Activated CD8-positive, alpha-beta T cell treated with anti-CD3 and anti-CD28 coated beads for 36 hours (primary cell): Measurements from ENCODE around the gene UMAD1. TPM values are rescaled to one million over a fixed set of nuclear protein-coding genes. Genes with fewer than 3 reads are reported as not detected.
A peak's percentile ranks its signal among the peaks of the same experiment; 100 is the strongest.

Experiments
- ATAC-seq: fragments of 200-7000 bp; cut with Tn5 transposase; one replicate; pipeline ENCODE4 v1.10.0; 2021; ENCODE audit warnings: mild to moderate bottlenecking, moderate library complexity
- CTCF ChIA-PET: fragments of 350-600 bp; sonication (Branson Sonifier 250); formaldehyde crosslinking; loops from one replicate; lab custom pipeline; 2021; ENCODE audit warnings: antibody characterized with exemption; lab: Charles Lee
- POLR2A ChIA-PET: fragments of 350-600 bp; sonication (Branson Sonifier 250); formaldehyde crosslinking; loops from one replicate; lab custom pipeline; 2021; ENCODE audit warnings: antibody characterized with exemption; lab: Charles Lee
- DNase-seq: peaks from one replicate; pipeline ENCODE4 v3.0.0-alpha.2; 2020
- H3K27ac Mint-ChIP-seq: one replicate; pipeline ENCODE4 v1.8.0; 2021; ENCODE audit warnings: mild to moderate bottlenecking, mixed read lengths
- H3K27me3 Mint-ChIP-seq: one replicate; pipeline ENCODE4 v1.8.0; 2021; ENCODE audit warnings: mixed read lengths
- H3K36me3 Mint-ChIP-seq: one replicate; pipeline ENCODE4 v1.8.0; 2021; ENCODE audit warnings: low read depth, mixed read lengths
- H3K4me1 Mint-ChIP-seq: one replicate; pipeline ENCODE4 v1.8.0; 2021; ENCODE audit warnings: low read depth, mixed read lengths
- H3K4me3 Mint-ChIP-seq: one replicate; pipeline ENCODE4 v1.8.0; 2021; ENCODE audit warnings: mild to moderate bottlenecking, moderate library complexity, mixed read lengths
- H3K9me3 Mint-ChIP-seq: one replicate; pipeline ENCODE4 v1.8.0; 2021; ENCODE audit warnings: mixed read lengths
- intact Hi-C: fragments of 100-400 bp; cut with micrococcal nuclease; formaldehyde crosslinking; loops from one replicate; pipeline ENCODE4 v1.10.0; 2022
- total RNA-seq, 2 experiments: library from RNA; stranded (reverse); gene quantifications; one replicate each; pipeline ENCODE4 v1.2.3, GENCODE V29; 2021
- TF ChIP-seq, protein P1 (sequence below): fragments of 200-600 bp; IDR thresholded peaks from one replicate; pipeline ENCODE4 v1.8.0; 2022; ENCODE audit warnings: antibody characterized with exemption, mild to moderate bottlenecking

Gene UMAD1
- total RNA-seq, 2 experiments from 2014 or later = 10.1 to 11.1 TPM

DNA sequence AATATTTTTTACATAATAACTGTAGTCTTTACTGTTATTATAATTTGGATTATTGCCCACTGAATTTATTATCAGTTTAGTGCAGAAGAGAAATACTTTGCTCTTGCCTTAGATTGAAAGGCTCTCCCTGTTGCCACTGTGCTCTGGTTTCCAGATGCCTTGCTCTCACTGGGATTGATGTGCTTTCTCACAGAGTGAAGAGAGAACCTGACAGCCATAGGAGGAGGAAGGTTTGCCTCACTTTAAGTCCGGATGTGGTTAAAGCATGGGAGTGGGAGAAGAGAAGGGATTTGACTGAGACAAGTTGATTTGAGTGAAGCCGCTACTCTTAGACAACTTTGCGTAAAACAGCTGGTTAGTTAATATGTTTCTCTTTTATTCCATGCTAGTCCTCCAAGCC, 146.0 kb downstream of the UMAD1 start:
- no peaks in the 10 kb centered on the region for H3K9me3 Mint-ChIP-seq

DNA sequence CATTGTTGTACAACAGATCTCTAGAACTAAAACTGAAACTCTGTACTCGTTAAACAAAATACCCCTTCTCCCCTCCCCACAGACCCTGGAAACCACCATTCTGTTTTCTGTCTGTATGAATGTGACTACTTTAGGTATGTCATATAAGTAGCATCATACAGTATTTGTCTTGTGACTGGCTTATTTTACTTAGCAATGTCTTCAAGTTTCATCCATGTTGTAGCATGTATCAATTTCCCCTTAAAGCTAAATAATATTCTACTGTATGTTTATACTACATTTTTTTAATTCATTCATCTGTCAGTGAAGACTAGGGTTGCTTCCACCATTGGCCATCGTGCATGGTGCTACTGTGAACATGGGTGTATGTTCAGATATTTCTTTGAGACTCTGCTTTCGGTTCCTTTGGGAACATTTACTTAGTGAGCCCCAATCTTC, 149.0 kb downstream of the UMAD1 start:
- Mint-ChIP-seq H3K9me3 (peaks cover 2% of the 10 kb centered on the region), H3K27ac (no peak overlapping the region), H3K36me3 (peaks cover 13% of the 10 kb centered on the region), H3K4me3 (no peak overlapping the region), H3K4me1 (peaks cover 7% of the 10 kb centered on the region), H3K27me3 (no peaks in the 10 kb centered on the region)
- ChIA-PET CTCF (no interaction called here), POLR2A (no interaction called here)
- intact Hi-C loops = no loop called here
- ATAC-seq (peak; percentile 91), DNase-seq (no peak)
- TF ChIP-seq, protein P1, sequence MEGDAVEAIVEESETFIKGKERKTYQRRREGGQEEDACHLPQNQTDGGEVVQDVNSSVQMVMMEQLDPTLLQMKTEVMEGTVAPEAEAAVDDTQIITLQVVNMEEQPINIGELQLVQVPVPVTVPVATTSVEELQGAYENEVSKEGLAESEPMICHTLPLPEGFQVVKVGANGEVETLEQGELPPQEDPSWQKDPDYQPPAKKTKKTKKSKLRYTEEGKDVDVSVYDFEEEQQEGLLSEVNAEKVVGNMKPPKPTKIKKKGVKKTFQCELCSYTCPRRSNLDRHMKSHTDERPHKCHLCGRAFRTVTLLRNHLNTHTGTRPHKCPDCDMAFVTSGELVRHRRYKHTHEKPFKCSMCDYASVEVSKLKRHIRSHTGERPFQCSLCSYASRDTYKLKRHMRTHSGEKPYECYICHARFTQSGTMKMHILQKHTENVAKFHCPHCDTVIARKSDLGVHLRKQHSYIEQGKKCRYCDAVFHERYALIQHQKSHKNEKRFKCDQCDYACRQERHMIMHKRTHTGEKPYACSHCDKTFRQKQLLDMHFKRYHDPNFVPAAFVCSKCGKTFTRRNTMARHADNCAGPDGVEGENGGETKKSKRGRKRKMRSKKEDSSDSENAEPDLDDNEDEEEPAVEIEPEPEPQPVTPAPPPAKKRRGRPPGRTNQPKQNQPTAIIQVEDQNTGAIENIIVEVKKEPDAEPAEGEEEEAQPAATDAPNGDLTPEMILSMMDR = no peak

More for the DNA sequence above, 146.0 kb downstream of the UMAD1 start:
- no peaks in the 10 kb centered on the region for H3K27me3 Mint-ChIP-seq
- peaks cover 12% of the 10 kb centered on the region for H3K4me1 Mint-ChIP-seq
- no peak overlapping the region for H3K27ac Mint-ChIP-seq
- intact Hi-C loops = no loop called here
- TF ChIP-seq, protein P1 = no peak
- H3K36me3 Mint-ChIP-seq = no peaks in the 10 kb centered on the region
- ChIA-PET POLR2A (no interaction called here), CTCF (no interaction called here)
- H3K4me3 Mint-ChIP-seq = no peak overlapping the region
- ATAC-seq (no peak), DNase-seq (no peak)

DNA sequence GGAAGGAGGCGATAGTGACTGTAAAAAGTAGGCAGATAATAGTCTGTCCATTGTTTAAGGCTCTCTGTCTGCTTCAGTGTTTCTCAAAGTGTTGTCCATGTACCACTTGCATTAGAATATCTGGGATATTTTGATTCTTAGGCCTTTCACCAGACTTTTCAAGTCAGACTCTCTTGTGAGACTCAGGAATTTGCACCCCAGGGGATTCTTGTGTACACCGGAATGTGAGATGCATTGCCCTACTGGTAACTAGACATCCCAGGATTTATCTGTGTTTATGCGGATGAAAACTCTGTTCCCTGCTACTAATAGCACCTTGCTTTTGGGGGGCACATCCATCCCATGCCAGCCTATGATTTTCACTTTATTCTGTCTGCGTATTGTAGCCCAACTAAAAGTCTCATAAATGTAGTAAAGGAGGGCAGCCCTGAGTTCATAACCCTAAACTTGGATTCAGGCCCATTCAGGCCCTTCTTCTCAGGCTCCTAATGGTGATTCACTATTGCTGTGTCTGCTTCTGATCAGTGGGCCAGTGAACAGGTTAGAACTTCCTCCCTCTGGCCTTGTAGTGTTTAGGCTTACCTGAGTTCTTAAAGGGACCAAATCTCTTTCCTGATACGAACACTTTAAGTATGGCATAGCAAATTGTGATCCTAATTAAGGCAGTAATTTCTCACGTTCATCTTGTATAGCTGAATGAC, 149.6 kb downstream of the UMAD1 start:
- peaks cover 7% of the 10 kb centered on the region for H3K4me1 Mint-ChIP-seq
- intact Hi-C loops = no loop called here
- DNase-seq (no peak), ATAC-seq (no peak)
- ChIA-PET POLR2A (no interaction called here), CTCF (no interaction called here)
- H3K36me3 Mint-ChIP-seq = peaks cover 13% of the 10 kb centered on the region
- TF ChIP-seq, protein P1 = no peak
- H3K4me3 Mint-ChIP-seq = no peak overlapping the region
- H3K9me3 Mint-ChIP-seq = peaks cover 2% of the 10 kb centered on the region
- H3K27me3 Mint-ChIP-seq = no peaks in the 10 kb centered on the region
- no peak overlapping the region for H3K27ac Mint-ChIP-seq

DNA sequence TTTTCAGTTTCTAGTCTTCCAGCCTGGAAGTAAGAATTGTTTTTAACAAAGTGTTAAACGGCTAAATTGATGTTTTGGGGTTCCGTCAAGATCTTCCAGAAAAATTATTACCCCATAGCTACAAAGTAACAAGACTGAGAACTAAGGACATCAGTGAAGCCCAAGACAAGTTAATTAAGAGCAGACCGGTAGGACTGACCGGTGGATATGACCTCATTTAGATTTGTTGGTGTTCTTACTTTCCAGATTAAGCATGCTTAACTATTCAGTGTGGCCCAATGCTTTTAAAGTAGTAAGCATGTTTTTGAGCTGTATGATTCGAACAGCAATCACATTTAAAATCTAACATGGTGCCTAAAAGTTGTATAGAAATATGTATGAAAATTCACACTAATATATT, 151.0 kb downstream of the UMAD1 start:
- peaks cover 3% of the 10 kb centered on the region for H3K9me3 Mint-ChIP-seq
- H3K27ac Mint-ChIP-seq = no peak overlapping the region
- ATAC-seq = no peak
- intact Hi-C loops = no loop called here
- no peak for DNase-seq
- peaks cover 21% of the 10 kb centered on the region for H3K36me3 Mint-ChIP-seq
- peaks cover 7% of the 10 kb centered on the region for H3K4me1 Mint-ChIP-seq
- ChIA-PET CTCF (interaction anchor here (0.6 to 1.4 kb wide), 2 partner anchors 59 to 111 kb away, joined by 3 to 4 read pairs; no protein-coding TSS in a partner anchor), POLR2A (no interaction called here)
- H3K27me3 Mint-ChIP-seq = no peaks in the 10 kb centered on the region
- TF ChIP-seq, protein P1 = no peak
- H3K4me3 Mint-ChIP-seq = no peak overlapping the region

DNA sequence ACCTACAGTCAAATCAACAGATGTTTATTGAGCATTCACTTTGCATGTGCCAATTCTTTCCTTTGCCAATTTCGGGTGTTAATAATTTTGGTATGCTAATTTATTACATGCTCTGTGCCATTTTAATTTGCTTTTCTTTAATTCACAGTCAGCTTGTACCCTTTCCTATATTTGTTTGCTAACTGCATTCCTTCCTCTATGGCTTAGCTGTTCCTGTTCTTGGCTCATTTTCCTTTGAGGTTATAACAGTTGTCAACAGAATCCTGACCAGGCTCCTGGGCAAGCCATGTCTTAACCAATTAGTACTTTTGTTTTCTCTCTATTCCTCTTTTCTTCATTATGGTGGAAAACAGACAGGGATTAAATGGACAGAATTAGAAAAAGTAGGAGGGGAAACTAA, 151.5 kb downstream of the UMAD1 start:
- DNase-seq = no peak
- intact Hi-C loops = no loop called here
- Mint-ChIP-seq H3K36me3 (peaks cover 26% of the 10 kb centered on the region), H3K4me3 (no peak overlapping the region), H3K27ac (no peak overlapping the region), H3K9me3 (peaks cover 6% of the 10 kb centered on the region), H3K4me1 (peaks cover 7% of the 10 kb centered on the region), H3K27me3 (no peaks in the 10 kb centered on the region)
- ChIA-PET POLR2A (no interaction called here), CTCF (interaction anchor here (1.4 kb wide), 1 partner anchor 111 kb away, joined by 4 read pairs; no protein-coding TSS in a partner anchor)
- TF ChIP-seq, protein P1 = no peak
- ATAC-seq = no peak
